Measurements from ENCODE around the gene B4GALT2. TPM values are rescaled to one million over a fixed set of nuclear protein-coding genes. Genes with fewer than 3 reads are reported as not detected.

B4GALT2 gene
- total RNA-seq, 1 donor from 2014 or later = 62.6 TPM

- Histone ChIP-seq H3K27me3 (ENCODE audit: control insufficient read depth, insufficient read depth, low read length) (no peaks in the 10 kb centered on the region), H3K4me3 (ENCODE audit: low read depth, low read length) (no peak overlapping the region), H3K36me3 (ENCODE audit: control insufficient read depth, insufficient read depth, low read length) (no peaks in the 10 kb centered on the region)
- no peak for DNase-seq (ENCODE audit: low read depth)
- no peak for TF ChIP-seq CTCF (IDR thresholded peaks at IDR 0.05; ENCODE audit: insufficient read depth, low read length, poor library complexity, severe bottlenecking)
These were observed 16.0 kb upstream of the B4GALT2 start for GRCh38 chr1:43963006-43963405.

- Histone ChIP-seq H3K27me3 (ENCODE audit: control insufficient read depth, insufficient read depth, low read length) (no peaks in the 10 kb centered on the region), H3K4me3 (ENCODE audit: low read depth, low read length) (no peak overlapping the region), H3K36me3 (ENCODE audit: control insufficient read depth, insufficient read depth, low read length) (no peaks in the 10 kb centered on the region)
- TF ChIP-seq CTCF (IDR thresholded peaks at IDR 0.05; ENCODE audit: insufficient read depth, low read length, poor library complexity, severe bottlenecking) = no peak
- DNase-seq (ENCODE audit: low read depth) = no peak
These were observed 15.1 kb upstream of the B4GALT2 start for GRCh38 chr1:43963890-43964289.

- TF ChIP-seq CTCF (IDR thresholded peaks at IDR 0.05; ENCODE audit: insufficient read depth, low read length, poor library complexity, severe bottlenecking) = no peak
- no peaks in the 10 kb centered on the region for H3K36me3 ChIP-seq (ENCODE audit: control insufficient read depth, insufficient read depth, low read length)
These were observed 13.7 kb upstream of the B4GALT2 start for GRCh38 chr1:43965316-43965715.

GRCh38 chr1:43968348-43968948 lies 10.6 kb upstream of the B4GALT2 start:
- Histone ChIP-seq H3K4me3 (ENCODE audit: low read depth, low read length) (no peak overlapping the region), H3K27me3 (ENCODE audit: control insufficient read depth, insufficient read depth, low read length) (no peaks in the 10 kb centered on the region), H3K36me3 (ENCODE audit: control insufficient read depth, insufficient read depth, low read length) (no peaks in the 10 kb centered on the region)
- DNase-seq (ENCODE audit: low read depth) = no peak
- TF ChIP-seq CTCF (IDR thresholded peaks at IDR 0.05; ENCODE audit: insufficient read depth, low read length, poor library complexity, severe bottlenecking) = no peak

More at GRCh38 chr1:43965316-43965715, 13.7 kb upstream of the B4GALT2 start:
- no peak for DNase-seq (ENCODE audit: low read depth)
- H3K4me3 ChIP-seq (ENCODE audit: low read depth, low read length) = no peak overlapping the region
- H3K27me3 ChIP-seq (ENCODE audit: control insufficient read depth, insufficient read depth, low read length) = no peaks in the 10 kb centered on the region

GRCh38 chr1:43969416-43969745 lies 9.6 kb upstream of the B4GALT2 start:
- TF ChIP-seq CTCF (IDR thresholded peaks at IDR 0.05; ENCODE audit: insufficient read depth, low read length, poor library complexity, severe bottlenecking) = no peak
- Histone ChIP-seq H3K27me3 (ENCODE audit: control insufficient read depth, insufficient read depth, low read length) (no peaks in the 10 kb centered on the region), H3K36me3 (ENCODE audit: control insufficient read depth, insufficient read depth, low read length) (no peaks in the 10 kb centered on the region), H3K4me3 (ENCODE audit: low read depth, low read length) (no peak overlapping the region)
- DNase-seq (ENCODE audit: low read depth) = no peak

Data from kidney epithelial cell (primary cell).